Parathyroid adenoma (tissue), 2 donors: Measurements from ENCODE around the gene GPR162.
A peak's percentile ranks its signal among the peaks of the same experiment; 100 is the strongest.
"Not testable (repeated sequence)": the region's sequence is repeated elsewhere in the genome, so short reads cannot be mapped to it uniquely, and the experiment has no call there.

Experiments
- H2AFZ ChIP-seq: fragments of 300-600 bp; sonication (generic); one replicate; pipeline ENCODE4 v1.7.0; 2017; ENCODE audit warnings: antibody characterized with exemption, mild to moderate bottlenecking
- H3K27ac ChIP-seq: fragments of 300-600 bp; sonication (generic); one replicate; pipeline ENCODE4 v1.7.0; 2017
- H3K27me3 ChIP-seq: fragments of 300-600 bp; sonication (generic); one replicate; pipeline ENCODE4 v1.7.0; 2017; ENCODE audit warnings: low read length; ENCODE audit not compliant: control insufficient read depth, insufficient read depth
- H3K36me3 ChIP-seq: fragments of 300-600 bp; sonication (generic); one replicate; pipeline ENCODE4 v1.7.0; 2017; ENCODE audit warnings: low read length; ENCODE audit not compliant: control insufficient read depth, insufficient read depth
- H3K4me1 ChIP-seq: fragments of 300-600 bp; sonication (generic); one replicate; pipeline ENCODE4 v1.7.0; 2017; ENCODE audit warnings: control low read depth
- H3K4me2 ChIP-seq: fragments of 300-600 bp; sonication (generic); one replicate; pipeline ENCODE4 v1.7.0; 2017; ENCODE audit warnings: low read length
- H3K4me3 ChIP-seq: fragments of 300-600 bp; sonication (generic); one replicate; pipeline ENCODE4 v1.7.0; 2017; ENCODE audit warnings: low read depth, low read length
- H3K79me2 ChIP-seq: fragments of 300-600 bp; sonication (generic); one replicate; pipeline ENCODE4 v1.7.0; 2017; ENCODE audit warnings: control low read depth
- H3K9ac ChIP-seq: fragments of 300-600 bp; sonication (generic); one replicate; pipeline ENCODE4 v1.7.0; 2017; ENCODE audit warnings: mild to moderate bottlenecking
- H3K9me3 ChIP-seq: fragments of 300-600 bp; sonication (generic); one replicate; pipeline ENCODE4 v1.7.0; 2017; ENCODE audit warnings: low read length; ENCODE audit not compliant: control insufficient read depth
- TF ChIP-seq, protein P1 (sequence below): fragments of 300-600 bp; sonication (generic); IDR thresholded peaks from one replicate; pipeline ENCODE4 v1.7.0; 2017; ENCODE audit warnings: antibody characterized with exemption, mild to moderate bottlenecking
- donor health status: primary hyperparathyroidism.

Gene GPR162

DNA sequence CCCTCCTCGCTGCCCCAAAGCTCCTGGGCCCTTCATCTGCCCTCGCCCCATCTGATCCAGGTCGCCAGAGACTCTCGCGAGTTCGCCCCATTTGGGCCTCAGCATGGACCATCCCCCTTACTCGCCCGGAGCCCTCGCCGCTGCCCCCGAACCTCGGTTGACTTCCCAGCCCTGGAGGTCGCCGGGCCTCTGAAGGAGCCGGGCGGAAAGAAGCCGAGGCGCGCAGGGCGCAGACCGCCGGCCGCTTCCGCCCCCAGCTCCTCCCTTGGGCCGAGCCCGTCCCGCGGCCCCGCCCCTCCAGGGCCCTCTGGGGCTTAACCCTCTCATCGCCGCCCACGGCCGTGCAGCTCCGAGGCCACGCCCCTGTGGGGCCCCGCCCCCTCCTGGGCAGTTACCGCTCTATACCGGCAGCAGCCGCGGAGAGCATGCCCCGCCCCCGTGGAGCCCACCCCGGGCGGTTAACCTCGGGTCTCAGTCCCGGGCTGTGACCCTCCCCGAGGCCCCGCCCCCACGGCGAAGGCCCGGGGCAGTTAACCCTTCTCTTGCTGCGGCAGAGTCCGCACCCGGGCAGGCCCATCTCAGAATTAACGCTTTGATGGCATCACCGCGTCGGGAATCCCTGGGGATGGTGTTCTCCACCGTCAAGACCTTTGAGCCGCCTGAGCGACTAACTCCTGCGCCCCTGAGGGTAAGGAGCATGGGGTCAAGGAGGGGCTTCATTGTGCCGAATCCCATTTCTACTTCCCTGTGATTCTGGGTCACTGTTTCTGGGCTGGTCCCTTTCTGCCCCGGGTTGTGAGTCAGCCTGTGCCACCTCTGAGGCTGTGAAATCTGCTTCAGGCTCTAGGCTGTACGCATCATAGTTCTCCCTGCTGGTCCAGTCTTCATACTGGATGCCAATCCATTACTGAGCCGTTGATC lies 51.7 kb downstream of the GPR162 start, which contains the start of gene SPSB2:
Gene SPSB2 (minus strand): TSS at position 210 of the 921 bp plus-strand sequence. CDS start 402 bp downstream, outside the sequence.
- Histone ChIP-seq H3K9ac (peak within 1 kb of the TSS; percentile 81), H3K4me2 (peak within 1 kb of the TSS; percentile 100), H3K27me3 (no peaks in the 10 kb centered on the region), H3K4me3 (peak within 1 kb of the TSS; percentile 84), H3K27ac (peak within 1 kb of the TSS; percentile 79), H3K9me3 (no peaks in the 10 kb centered on the region), H3K36me3 (no peaks in the 10 kb centered on the region), H3K4me1 (peaks cover 23% of the 10 kb centered on the region), H3K79me2 (no peaks in the 10 kb centered on the region), H2AFZ (peak within 1 kb of the TSS; percentile 86)
- TF ChIP-seq, protein P1, sequence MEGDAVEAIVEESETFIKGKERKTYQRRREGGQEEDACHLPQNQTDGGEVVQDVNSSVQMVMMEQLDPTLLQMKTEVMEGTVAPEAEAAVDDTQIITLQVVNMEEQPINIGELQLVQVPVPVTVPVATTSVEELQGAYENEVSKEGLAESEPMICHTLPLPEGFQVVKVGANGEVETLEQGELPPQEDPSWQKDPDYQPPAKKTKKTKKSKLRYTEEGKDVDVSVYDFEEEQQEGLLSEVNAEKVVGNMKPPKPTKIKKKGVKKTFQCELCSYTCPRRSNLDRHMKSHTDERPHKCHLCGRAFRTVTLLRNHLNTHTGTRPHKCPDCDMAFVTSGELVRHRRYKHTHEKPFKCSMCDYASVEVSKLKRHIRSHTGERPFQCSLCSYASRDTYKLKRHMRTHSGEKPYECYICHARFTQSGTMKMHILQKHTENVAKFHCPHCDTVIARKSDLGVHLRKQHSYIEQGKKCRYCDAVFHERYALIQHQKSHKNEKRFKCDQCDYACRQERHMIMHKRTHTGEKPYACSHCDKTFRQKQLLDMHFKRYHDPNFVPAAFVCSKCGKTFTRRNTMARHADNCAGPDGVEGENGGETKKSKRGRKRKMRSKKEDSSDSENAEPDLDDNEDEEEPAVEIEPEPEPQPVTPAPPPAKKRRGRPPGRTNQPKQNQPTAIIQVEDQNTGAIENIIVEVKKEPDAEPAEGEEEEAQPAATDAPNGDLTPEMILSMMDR, result no peak

DNA sequence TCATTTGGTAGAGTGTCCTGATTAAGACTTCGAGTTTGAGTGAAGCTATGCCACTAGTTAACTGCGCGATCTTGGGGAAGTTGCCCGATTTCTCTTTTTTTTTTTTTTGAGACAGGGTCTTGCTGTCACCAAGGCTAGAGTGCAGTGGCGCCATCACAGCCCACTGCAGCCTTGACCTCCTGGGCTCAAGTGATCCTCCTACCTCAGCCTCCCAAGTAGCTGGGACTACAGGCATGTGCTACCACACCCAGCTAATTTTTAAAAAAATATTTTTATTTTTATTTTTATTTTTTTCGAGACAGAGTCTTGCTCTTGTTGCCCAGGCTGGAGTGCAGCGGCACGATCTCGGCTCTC lies 52.4 kb downstream of the GPR162 start:
- H3K9ac ChIP-seq, H3K27me3 ChIP-seq, H3K79me2 ChIP-seq, H3K36me3 ChIP-seq, H3K9me3 ChIP-seq: not testable (repeated sequence)
- peaks cover 16% of the 10 kb centered on the region for H3K4me1 ChIP-seq
- H2AFZ ChIP-seq, result peak overlapping the region; percentile 86
- peak overlapping the region; percentile 79 for H3K27ac ChIP-seq
- peak overlapping the region; percentile 100 for H3K4me2 ChIP-seq
- peak overlapping the region; percentile 84 for H3K4me3 ChIP-seq
